HG02840 (cell line): ENCODE data around the gene C20orf202.

Experiments used
- ATAC-seq: cut with Tn5 transposase; IDR thresholded peaks from one replicate; pipeline ENCODE4 v1.9.1; 2021; ENCODE audit warnings: mild to moderate bottlenecking, moderate library complexity, moderate number of reproducible peaks; ENCODE audit not compliant: unreplicated experiment, low FRiP score

C20orf202 gene

DNA sequence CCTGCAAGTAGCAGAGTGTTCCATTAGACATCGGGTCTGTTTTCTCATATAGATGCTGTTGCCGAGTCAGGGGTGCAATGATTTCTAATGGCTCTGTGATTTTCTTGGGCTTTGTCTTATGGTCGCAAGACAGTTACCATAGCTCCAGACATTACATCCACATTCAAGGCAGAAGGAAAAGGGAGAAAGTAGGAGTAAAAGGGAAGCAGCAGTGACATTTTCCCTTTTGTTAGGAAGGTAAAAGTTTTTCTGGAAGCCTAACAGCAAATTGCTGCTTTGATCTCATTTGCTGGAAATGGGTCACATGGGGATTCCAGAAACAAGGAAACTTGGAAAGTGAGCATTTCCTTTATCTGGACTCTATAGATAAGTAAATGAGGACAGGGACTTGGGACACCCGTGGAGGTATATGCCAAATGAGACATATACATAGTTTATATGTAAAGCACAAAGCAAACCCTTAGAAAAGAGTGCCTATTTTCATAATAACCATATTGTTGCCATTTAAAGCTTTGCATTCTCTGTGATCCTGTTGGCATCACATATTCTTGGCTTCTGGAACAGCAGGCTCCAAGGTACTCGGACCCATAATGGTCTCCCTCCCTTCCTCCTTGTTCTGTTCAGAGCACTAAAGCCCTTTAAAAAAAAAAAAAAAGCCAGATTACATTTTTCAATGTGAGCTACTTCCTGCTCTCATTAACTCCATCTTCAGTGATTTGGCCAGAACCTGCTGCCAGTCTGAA, at the start of gene C20orf202:
Gene C20orf202 (plus strand): TSS at position 693 of the 743 bp plus-strand sequence. CDS start 132 bp downstream, outside the sequence.
- ATAC-seq, result no peak

GRCh38 chr20:1154226-1154625, 49.0 kb upstream of the C20orf202 start:
- ATAC-seq, result no peak

GRCh38 chr20:1154691-1155090, 48.6 kb upstream of the C20orf202 start:
- no peak for ATAC-seq

DNA sequence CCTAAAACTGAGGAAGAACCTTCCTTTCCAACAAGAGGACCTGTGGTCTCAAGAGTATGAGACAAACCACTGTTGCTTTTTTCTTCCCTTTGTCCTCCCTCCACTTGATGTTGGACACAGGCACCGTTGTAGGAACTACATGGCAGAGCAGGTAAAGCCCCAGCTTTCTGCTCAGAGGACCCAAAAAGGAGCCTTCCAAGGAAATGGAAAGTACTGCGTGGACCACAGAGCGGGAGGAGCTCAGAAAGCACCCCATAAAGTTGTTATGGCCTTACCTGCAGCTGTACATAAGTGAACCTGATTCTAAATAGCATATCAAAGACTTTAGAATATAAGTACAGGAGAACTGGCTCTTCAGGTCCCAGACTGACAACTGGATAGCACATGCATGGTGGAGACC, 47.9 kb upstream of the C20orf202 start:
- ATAC-seq, result no peak

GRCh38 chr20:1160496-1160895, 42.8 kb upstream of the C20orf202 start:
- no peak for ATAC-seq

- no peak for ATAC-seq
Observed at GRCh38 chr20:1160991-1161390, 42.3 kb upstream of the C20orf202 start.

GRCh38 chr20:1163105-1163504, 40.1 kb upstream of the C20orf202 start:
- no peak for ATAC-seq

DNA sequence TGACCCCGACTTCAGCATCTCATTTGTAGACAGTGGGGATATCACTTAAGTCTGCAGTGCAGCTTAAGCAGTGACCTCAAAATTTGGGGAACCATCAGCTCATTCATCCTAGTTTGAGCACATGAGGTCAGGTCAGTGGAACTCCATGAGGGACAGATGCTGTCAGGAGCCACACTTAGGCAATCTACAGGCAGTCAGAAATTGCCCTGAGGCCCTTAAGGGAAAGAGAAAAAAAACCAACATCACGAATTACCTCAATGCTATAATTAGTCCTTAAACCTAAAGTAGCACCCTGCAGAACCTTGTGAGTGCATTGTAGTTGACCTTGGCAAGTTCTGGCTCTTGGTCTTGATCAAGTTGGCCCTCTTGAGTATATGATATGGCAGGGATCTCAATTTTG, 39.6 kb upstream of the C20orf202 start:
- no peak for ATAC-seq

DNA sequence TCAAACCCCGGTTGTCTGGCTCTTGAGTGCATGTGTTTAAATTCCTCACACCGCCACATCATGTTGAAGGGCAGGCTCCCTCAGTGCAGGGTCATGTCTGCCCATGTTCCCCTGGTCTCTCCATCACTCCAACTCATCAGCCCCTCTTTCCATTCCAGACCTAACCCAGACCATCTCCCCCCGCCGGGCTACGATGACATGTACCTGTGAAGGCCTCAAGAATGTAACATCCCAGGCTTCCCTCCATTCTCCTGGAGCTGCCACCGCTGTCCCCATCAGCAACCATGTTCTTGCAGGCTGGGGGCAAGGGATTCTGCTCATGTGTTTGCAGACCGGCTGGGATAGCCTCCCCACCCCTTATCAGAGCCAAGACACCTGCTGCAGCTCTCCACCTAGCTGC, 38.4 kb upstream of the C20orf202 start:
- ATAC-seq, result no peak

GRCh38 chr20:1165521-1165920, 37.7 kb upstream of the C20orf202 start:
- no peak for ATAC-seq

DNA sequence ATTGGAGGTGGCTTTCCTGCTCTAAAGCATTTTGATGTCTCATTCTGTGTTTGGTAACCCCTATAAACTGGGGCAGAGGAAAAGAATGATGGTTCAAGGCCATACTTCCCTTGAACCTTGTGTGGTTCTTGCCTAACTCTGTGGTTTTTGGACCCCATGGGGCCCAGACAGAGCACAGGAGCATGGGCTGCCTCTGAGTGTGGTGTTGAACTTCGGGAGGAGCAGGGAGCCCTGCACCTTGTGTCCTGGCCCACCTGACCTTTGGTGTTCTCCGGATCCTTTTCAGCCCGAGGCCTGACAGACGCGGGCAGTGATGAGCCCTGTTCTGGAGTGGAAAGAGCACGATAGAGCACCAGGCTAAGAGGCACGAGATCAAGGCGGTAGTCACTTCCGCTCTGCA, 37.3 kb upstream of the C20orf202 start:
- no peak for ATAC-seq

- no peak for ATAC-seq
Observed at GRCh38 chr20:1166948-1167720, 36.1 kb upstream of the C20orf202 start.

- ATAC-seq, result no peak
Observed at GRCh38 chr20:1169224-1169623, 34.0 kb upstream of the C20orf202 start.

GRCh38 chr20:1171461-1172093, 31.7 kb upstream of the C20orf202 start:
- ATAC-seq, result no peak

GRCh38 chr20:1173698-1174097, 29.6 kb upstream of the C20orf202 start:
- no peak for ATAC-seq

DNA sequence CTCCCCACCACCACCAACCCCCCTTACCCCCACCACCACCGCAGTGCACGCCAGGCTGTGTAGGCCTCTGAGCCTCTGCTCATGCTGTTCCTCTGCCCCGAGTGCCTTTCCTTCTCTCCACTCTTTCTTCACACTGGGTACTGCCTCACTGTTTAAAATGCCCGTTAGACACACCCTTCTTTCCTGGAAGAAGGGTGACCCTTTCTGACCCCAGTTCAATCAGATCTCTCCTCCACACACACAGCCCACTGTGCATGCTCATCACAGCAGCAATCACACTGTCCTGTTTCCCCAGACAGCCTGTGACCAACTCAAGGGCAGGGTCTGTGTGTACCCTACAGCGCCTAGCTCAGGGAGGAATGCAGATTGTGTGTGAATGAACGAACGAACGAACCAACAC, 28.5 kb upstream of the C20orf202 start:
- ATAC-seq, result no peak

DNA sequence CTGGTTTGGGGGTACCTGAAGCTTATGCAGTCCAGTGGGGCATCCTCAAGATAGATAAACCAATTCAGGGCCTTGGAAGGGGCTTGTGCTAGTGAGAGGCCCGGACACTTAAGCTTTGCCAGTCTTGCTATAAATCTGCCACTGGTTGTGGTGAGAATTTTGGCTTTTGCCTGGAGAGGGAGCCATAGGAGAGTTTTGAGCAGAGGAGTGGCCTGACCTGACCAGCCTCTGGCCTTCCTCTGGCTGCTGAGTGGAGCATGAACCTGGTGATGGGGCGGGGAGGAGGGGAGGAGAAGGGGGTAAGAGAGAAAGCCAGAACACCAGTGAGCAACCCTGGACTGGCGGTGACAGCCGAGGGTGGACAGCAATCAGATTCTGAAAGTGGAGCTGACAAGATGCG, 25.6 kb upstream of the C20orf202 start:
- ATAC-seq, result no peak

DNA sequence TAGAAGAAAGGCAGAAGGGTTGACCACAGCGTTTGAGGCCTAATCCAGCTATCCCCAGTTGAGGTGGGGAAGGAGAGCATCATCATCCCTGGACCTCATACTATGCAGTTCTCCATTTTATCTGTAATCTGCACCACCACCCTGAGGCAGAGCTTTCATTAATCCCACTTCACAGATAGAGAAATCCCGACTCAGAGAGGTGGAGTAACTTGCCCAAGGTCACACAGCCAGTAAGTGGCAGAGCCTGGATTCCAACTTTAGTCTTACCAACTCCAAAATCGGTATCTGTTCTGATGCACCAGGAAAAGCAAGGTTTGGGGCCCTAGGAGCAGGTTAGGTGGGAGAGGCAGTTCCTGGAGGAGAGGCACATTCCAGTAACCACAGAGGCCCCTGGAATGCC, 25.2 kb upstream of the C20orf202 start:
- ATAC-seq, result no peak

DNA sequence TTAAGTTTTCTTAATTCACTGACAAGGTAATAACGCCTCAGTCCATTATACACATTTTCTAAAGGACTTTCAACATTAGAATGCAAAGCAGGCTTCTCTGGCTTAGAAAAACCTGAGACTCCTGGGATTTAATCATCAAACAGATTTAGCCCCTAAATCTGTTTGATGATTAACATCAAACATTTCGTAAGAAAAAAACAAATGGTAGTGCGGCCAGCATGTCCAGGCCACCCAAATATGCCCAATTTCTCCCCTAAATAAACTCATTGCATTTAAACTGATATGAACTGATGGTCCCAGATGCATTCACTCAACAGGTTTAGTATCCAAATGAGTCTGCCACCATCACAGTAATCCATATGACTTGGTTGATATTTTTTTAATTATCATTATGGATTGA, 24.6 kb upstream of the C20orf202 start:
- no peak for ATAC-seq

GRCh38 chr20:1180949-1181348, 22.3 kb upstream of the C20orf202 start:
- ATAC-seq, result no peak

GRCh38 chr20:1182106-1182505, 21.1 kb upstream of the C20orf202 start:
- no peak for ATAC-seq
